Fibroblast of mammary gland (primary cell): Measurements from ENCODE around the gene PLEKHH1.

Experiments used
- DNase-seq: peaks from one replicate; pipeline ENCODE4 v3.0.0-alpha.2; 2010; ENCODE audit warnings: low read depth
- H3K4me3 ChIP-seq: 2 replicates; pipeline ENCODE4 v1.5.1; 2011; ENCODE audit warnings: low read depth, mild to moderate bottlenecking, low read length, moderate library complexity; ENCODE audit not compliant: control insufficient read depth
- TF ChIP-seq, protein P1 (sequence below): conservative IDR thresholded peaks from 2 replicates; pipeline ENCODE4 v1.5.1; 2011; ENCODE audit warnings: low read depth, low read length, inconsistent platforms; ENCODE audit not compliant: control insufficient read depth, insufficient read depth

Gene PLEKHH1

DNA sequence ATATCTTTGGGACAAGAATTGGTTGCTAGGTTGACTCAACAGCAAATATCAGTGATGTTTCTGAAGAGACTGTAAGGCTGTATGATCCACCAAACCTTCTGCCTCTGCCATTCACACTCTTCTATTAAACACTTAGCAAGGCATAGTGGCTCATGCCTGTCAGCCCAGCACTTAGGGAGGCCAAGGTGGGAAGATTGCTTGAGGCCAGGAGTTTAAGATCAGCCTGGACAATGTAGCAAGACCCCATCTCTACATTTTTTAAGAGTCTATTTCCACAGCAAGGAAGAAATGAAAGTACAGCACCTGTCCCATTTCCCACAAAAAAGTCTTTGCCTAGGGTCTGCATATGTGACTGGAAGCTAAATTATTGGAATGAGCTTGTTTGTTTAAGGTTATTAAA lies 94.4 kb downstream of the PLEKHH1 start:
- no peak for DNase-seq
- TF ChIP-seq, protein P1, sequence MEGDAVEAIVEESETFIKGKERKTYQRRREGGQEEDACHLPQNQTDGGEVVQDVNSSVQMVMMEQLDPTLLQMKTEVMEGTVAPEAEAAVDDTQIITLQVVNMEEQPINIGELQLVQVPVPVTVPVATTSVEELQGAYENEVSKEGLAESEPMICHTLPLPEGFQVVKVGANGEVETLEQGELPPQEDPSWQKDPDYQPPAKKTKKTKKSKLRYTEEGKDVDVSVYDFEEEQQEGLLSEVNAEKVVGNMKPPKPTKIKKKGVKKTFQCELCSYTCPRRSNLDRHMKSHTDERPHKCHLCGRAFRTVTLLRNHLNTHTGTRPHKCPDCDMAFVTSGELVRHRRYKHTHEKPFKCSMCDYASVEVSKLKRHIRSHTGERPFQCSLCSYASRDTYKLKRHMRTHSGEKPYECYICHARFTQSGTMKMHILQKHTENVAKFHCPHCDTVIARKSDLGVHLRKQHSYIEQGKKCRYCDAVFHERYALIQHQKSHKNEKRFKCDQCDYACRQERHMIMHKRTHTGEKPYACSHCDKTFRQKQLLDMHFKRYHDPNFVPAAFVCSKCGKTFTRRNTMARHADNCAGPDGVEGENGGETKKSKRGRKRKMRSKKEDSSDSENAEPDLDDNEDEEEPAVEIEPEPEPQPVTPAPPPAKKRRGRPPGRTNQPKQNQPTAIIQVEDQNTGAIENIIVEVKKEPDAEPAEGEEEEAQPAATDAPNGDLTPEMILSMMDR, result no peak
- no peak overlapping the region for H3K4me3 ChIP-seq

DNA sequence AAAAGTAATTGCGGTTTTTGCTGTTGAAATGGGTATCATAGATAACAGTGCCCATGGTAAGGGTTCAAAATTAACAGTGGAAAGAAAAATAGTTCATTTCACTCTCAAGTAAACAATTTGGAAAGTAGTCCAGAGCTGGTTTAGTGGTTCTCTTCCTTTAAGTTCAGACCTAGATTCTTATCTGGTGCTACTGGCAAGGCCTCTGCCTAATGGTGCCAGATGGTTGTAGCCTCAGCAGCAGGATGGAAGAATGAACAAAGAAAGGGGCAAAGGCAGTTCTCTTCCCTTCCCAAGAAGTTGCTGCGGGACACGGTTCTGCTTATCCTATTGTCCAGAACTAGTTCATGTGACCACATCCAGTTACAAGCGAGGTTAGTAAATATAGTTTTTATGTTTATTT lies 97.1 kb downstream of the PLEKHH1 start:
- no peak overlapping the region for H3K4me3 ChIP-seq
- no peak for DNase-seq
- TF ChIP-seq, protein P1, result no peak

DNA sequence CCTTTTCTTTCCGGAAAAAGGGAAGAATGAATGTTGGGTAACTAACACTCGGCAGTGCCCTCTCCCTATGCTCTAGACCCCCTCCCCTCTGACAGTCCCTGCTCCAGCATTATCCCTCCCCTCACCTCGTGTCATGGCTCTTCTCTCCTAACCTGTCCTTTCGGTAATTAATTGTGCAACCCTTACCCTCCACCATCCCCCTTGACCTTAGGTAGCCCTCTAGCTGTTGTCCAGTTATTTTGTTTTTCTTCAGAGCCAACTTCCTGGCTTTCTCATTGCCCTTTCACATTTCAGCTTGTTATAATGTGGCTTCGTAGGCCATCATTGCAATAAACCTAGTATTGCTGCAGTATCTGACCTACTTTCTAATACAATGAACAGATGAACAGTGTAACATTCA lies 97.8 kb downstream of the PLEKHH1 start:
- no peak for DNase-seq
- TF ChIP-seq, protein P1, result no peak
- no peak overlapping the region for H3K4me3 ChIP-seq

DNA sequence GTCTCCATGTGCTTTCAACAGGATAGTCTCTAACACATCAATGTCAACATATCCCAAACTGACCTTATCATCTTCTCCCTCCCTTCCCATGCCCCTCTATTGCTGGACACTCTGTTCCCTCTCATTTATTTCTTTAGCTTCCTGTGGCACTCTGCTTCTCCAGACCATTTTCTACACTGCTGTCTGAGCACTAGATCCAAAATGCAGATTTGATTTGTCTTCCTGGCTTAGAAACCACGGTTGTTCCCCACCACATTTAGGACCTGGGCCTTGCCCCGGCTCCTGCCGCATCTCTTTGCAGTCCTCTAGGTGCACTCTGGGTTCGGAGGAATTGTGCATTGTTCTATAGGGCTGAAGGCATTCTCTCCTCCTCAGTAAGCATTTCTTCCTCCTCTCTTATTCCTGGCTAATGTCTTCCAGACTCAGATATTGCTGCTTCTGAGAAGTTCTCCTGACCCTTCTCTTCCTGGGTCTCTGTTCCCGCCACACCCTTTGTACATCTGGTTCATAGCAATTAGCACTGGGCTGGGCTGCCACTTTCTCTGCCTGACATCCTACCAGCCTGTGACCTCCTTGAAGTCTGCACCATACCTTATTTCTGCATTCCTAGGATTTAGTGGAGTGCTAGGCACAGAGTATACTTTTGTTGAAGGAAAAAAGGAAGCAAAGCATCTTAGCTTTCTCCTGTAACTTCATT lies 100.5 kb downstream of the PLEKHH1 start:
- no peak for DNase-seq
- no peak overlapping the region for H3K4me3 ChIP-seq
- TF ChIP-seq, protein P1, result no peak

DNA sequence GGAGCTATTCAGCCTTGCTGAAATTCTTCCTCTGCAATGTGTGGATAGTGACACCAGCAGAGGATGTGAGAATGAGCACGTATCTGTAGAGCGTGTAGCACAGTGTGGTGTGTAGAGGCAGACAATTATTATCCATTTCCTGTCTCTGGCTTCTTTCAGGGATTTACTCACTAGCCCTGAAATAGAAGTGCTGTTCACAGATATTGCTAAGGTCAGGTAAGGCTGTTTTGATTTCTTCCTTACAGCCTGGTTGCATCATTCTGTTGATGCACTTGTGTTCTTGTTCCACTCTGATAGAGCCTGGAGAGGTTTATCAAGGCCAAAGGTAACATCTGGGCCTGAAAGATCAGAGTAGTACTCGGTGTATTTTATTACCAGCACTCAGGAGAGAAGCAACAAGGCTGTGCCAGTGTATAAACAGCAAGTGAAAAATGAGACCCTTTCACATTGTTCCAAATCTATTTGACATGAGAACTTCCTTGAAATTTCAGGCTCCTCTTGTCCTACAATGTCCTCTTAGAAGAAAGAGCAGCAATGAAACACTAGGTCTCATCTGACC lies 103.3 kb downstream of the PLEKHH1 start:
- TF ChIP-seq, protein P1, result no peak
- no peak for DNase-seq

DNA sequence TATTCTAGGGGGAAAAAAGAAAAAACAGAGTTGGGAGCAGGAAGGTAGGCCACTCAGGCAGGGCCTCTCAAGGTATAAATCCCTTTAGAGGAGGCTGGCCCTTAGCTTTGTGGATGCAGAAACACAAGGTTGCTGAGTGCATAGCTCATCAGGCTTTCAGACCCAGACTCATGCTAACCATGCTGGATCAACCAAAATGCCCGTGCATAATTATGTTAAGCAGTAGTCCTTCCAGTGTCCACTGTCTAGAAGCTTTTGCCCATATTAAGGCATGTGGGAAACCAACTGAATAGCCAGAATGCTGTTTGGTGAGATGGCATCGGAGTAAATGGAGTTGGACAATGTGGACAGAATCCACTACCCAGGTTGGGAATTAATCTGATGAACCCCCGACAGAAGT lies 105.6 kb downstream of the PLEKHH1 start:
- H3K4me3 ChIP-seq, result no peak overlapping the region
- TF ChIP-seq, protein P1, result no peak
- DNase-seq, result no peak

More for the DNA sequence above, 103.3 kb downstream of the PLEKHH1 start:
- H3K4me3 ChIP-seq, result no peak overlapping the region
